ENCODE results near the gene KDM4F.
"Not testable (repeated sequence)": the region's sequence is repeated elsewhere in the genome, so short reads cannot be mapped to it uniquely, and the experiment has no call there.

Gene KDM4F

GRCh38 chr11:95035316-95035715, 13.9 kb upstream of the KDM4F start:
- no peak overlapping the region for H3K27ac ChIP-seq (ENCODE audit: low read depth, low read length)
- H3K27me3 ChIP-seq (ENCODE audit: insufficient read depth, low read length), result peaks cover 37% of the 10 kb centered on the region
- no peak overlapping the region for H2AFZ ChIP-seq (ENCODE audit: low read length, unreplicated experiment)
- no peaks in the 10 kb centered on the region for H3K79me2 ChIP-seq (ENCODE audit: control insufficient read depth, insufficient read depth, low read length, unreplicated experiment)
- no peaks in the 10 kb centered on the region for H3K4me1 ChIP-seq (ENCODE audit: control insufficient read depth, insufficient read depth, low read length, unreplicated experiment)
- H3K36me3 ChIP-seq (ENCODE audit: insufficient read depth, low read length), result no peaks in the 10 kb centered on the region
- no peak overlapping the region for H3K4me3 ChIP-seq (ENCODE audit: low read depth, low read length)

GRCh38 chr11:95037356-95038035, 11.7 kb upstream of the KDM4F start:
- not testable (repeated sequence) for H2AFZ ChIP-seq (ENCODE audit: low read length, unreplicated experiment); H3K36me3 ChIP-seq (ENCODE audit: insufficient read depth, low read length); H3K79me2 ChIP-seq (ENCODE audit: control insufficient read depth, insufficient read depth, low read length, unreplicated experiment); H3K4me1 ChIP-seq (ENCODE audit: control insufficient read depth, insufficient read depth, low read length, unreplicated experiment); H3K4me3 ChIP-seq (ENCODE audit: low read depth, low read length); H3K27ac ChIP-seq (ENCODE audit: low read depth, low read length)
- peaks cover 40% of the 10 kb centered on the region for H3K27me3 ChIP-seq (ENCODE audit: insufficient read depth, low read length)

GRCh38 chr11:95042239-95042638, 7.0 kb upstream of the KDM4F start:
- peaks cover 48% of the 10 kb centered on the region for H3K27me3 ChIP-seq (ENCODE audit: insufficient read depth, low read length)

GRCh38 chr11:95042906-95043305, 6.3 kb upstream of the KDM4F start:
- H3K4me1 ChIP-seq (ENCODE audit: control insufficient read depth, insufficient read depth, low read length, unreplicated experiment), result no peaks in the 10 kb centered on the region
- no peak overlapping the region for H3K27ac ChIP-seq (ENCODE audit: low read depth, low read length)
- H3K4me3 ChIP-seq (ENCODE audit: low read depth, low read length), result no peak overlapping the region
- no peaks in the 10 kb centered on the region for H3K36me3 ChIP-seq (ENCODE audit: insufficient read depth, low read length)
- H2AFZ ChIP-seq (ENCODE audit: low read length, unreplicated experiment), result no peak overlapping the region
- H3K79me2 ChIP-seq (ENCODE audit: control insufficient read depth, insufficient read depth, low read length, unreplicated experiment), result no peaks in the 10 kb centered on the region
- peaks cover 47% of the 10 kb centered on the region for H3K27me3 ChIP-seq (ENCODE audit: insufficient read depth, low read length)

More at GRCh38 chr11:95042239-95042638, 7.0 kb upstream of the KDM4F start:
- H3K27ac ChIP-seq (ENCODE audit: low read depth, low read length), result no peak overlapping the region
- no peaks in the 10 kb centered on the region for H3K36me3 ChIP-seq (ENCODE audit: insufficient read depth, low read length)
- H3K4me3 ChIP-seq (ENCODE audit: low read depth, low read length), result no peak overlapping the region
- no peak overlapping the region for H2AFZ ChIP-seq (ENCODE audit: low read length, unreplicated experiment)
- H3K4me1 ChIP-seq (ENCODE audit: control insufficient read depth, insufficient read depth, low read length, unreplicated experiment), result no peaks in the 10 kb centered on the region
- H3K79me2 ChIP-seq (ENCODE audit: control insufficient read depth, insufficient read depth, low read length, unreplicated experiment), result no peaks in the 10 kb centered on the region

- Histone ChIP-seq H2AFZ (ENCODE audit: low read length, unreplicated experiment) (no peak overlapping the region), H3K27ac (ENCODE audit: low read depth, low read length) (no peak overlapping the region), H3K27me3 (ENCODE audit: insufficient read depth, low read length) (peaks cover 52% of the 10 kb centered on the region), H3K4me3 (ENCODE audit: low read depth, low read length) (no peak overlapping the region), H3K4me1 (ENCODE audit: control insufficient read depth, insufficient read depth, low read length, unreplicated experiment) (no peaks in the 10 kb centered on the region), H3K79me2 (ENCODE audit: control insufficient read depth, insufficient read depth, low read length, unreplicated experiment) (no peaks in the 10 kb centered on the region), H3K36me3 (ENCODE audit: insufficient read depth, low read length) (no peaks in the 10 kb centered on the region)
These were observed 5.2 kb upstream of the KDM4F start for GRCh38 chr11:95044010-95044409.

- no peak overlapping the region for H3K27ac ChIP-seq (ENCODE audit: low read depth, low read length)
- no peaks in the 10 kb centered on the region for H3K79me2 ChIP-seq (ENCODE audit: control insufficient read depth, insufficient read depth, low read length, unreplicated experiment)
- H2AFZ ChIP-seq (ENCODE audit: low read length, unreplicated experiment), result no peak overlapping the region
- H3K36me3 ChIP-seq (ENCODE audit: insufficient read depth, low read length), result no peaks in the 10 kb centered on the region
- no peaks in the 10 kb centered on the region for H3K4me1 ChIP-seq (ENCODE audit: control insufficient read depth, insufficient read depth, low read length, unreplicated experiment)
- no peak overlapping the region for H3K4me3 ChIP-seq (ENCODE audit: low read depth, low read length)
- peaks cover 52% of the 10 kb centered on the region for H3K27me3 ChIP-seq (ENCODE audit: insufficient read depth, low read length)
These were observed 3.4 kb upstream of the KDM4F start for GRCh38 chr11:95045812-95046211.

- Histone ChIP-seq H3K36me3 (ENCODE audit: insufficient read depth, low read length) (no peaks in the 10 kb centered on the region), H3K4me1 (ENCODE audit: control insufficient read depth, insufficient read depth, low read length, unreplicated experiment) (no peaks in the 10 kb centered on the region), H3K27ac (ENCODE audit: low read depth, low read length) (no peak overlapping the region), H3K79me2 (ENCODE audit: control insufficient read depth, insufficient read depth, low read length, unreplicated experiment) (no peaks in the 10 kb centered on the region), H3K4me3 (ENCODE audit: low read depth, low read length) (no peak overlapping the region), H3K27me3 (ENCODE audit: insufficient read depth, low read length) (peaks cover 28% of the 10 kb centered on the region; the same call in 1 of the 2 replicates), H2AFZ (ENCODE audit: low read length, unreplicated experiment) (no peak overlapping the region)
These were observed 1.5 kb downstream of the KDM4F start for GRCh38 chr11:95050595-95051202.

GRCh38 chr11:95054356-95054755, 5.1 kb downstream of the KDM4F start:
- Histone ChIP-seq H3K4me1 (ENCODE audit: control insufficient read depth, insufficient read depth, low read length, unreplicated experiment) (no peaks in the 10 kb centered on the region), H2AFZ (ENCODE audit: low read length, unreplicated experiment) (no peak overlapping the region), H3K36me3 (ENCODE audit: insufficient read depth, low read length) (no peaks in the 10 kb centered on the region), H3K27me3 (ENCODE audit: insufficient read depth, low read length) (peaks cover 11% of the 10 kb centered on the region), H3K79me2 (ENCODE audit: control insufficient read depth, insufficient read depth, low read length, unreplicated experiment) (no peaks in the 10 kb centered on the region), H3K27ac (ENCODE audit: low read depth, low read length) (no peak overlapping the region), H3K4me3 (ENCODE audit: low read depth, low read length) (no peak overlapping the region)

GRCh38 chr11:95055283-95055897, 6.2 kb downstream of the KDM4F start:
- no peak overlapping the region for H3K4me3 ChIP-seq (ENCODE audit: low read depth, low read length)
- no peak overlapping the region for H2AFZ ChIP-seq (ENCODE audit: low read length, unreplicated experiment)
- H3K4me1 ChIP-seq (ENCODE audit: control insufficient read depth, insufficient read depth, low read length, unreplicated experiment), result no peaks in the 10 kb centered on the region
- H3K27me3 ChIP-seq (ENCODE audit: insufficient read depth, low read length), result peaks cover 14% of the 10 kb centered on the region
- H3K27ac ChIP-seq (ENCODE audit: low read depth, low read length), result no peak overlapping the region
- H3K36me3 ChIP-seq (ENCODE audit: insufficient read depth, low read length), result no peaks in the 10 kb centered on the region
- no peaks in the 10 kb centered on the region for H3K79me2 ChIP-seq (ENCODE audit: control insufficient read depth, insufficient read depth, low read length, unreplicated experiment)

- Histone ChIP-seq H3K27me3 (ENCODE audit: insufficient read depth, low read length) (peaks cover 22% of the 10 kb centered on the region), H3K36me3 (ENCODE audit: insufficient read depth, low read length) (no peaks in the 10 kb centered on the region), H3K27ac (ENCODE audit: low read depth, low read length) (no peak overlapping the region), H2AFZ (ENCODE audit: low read length, unreplicated experiment) (no peak overlapping the region), H3K79me2 (ENCODE audit: control insufficient read depth, insufficient read depth, low read length, unreplicated experiment) (no peaks in the 10 kb centered on the region), H3K4me1 (ENCODE audit: control insufficient read depth, insufficient read depth, low read length, unreplicated experiment) (no peaks in the 10 kb centered on the region), H3K4me3 (ENCODE audit: low read depth, low read length) (no peak overlapping the region)
These were observed 8.7 kb downstream of the KDM4F start for GRCh38 chr11:95057959-95058358.

GRCh38 chr11:95058621-95059020, 9.4 kb downstream of the KDM4F start:
- Histone ChIP-seq H3K27ac (ENCODE audit: low read depth, low read length) (no peak overlapping the region), H3K4me1 (ENCODE audit: control insufficient read depth, insufficient read depth, low read length, unreplicated experiment) (no peaks in the 10 kb centered on the region), H3K36me3 (ENCODE audit: insufficient read depth, low read length) (no peaks in the 10 kb centered on the region), H3K79me2 (ENCODE audit: control insufficient read depth, insufficient read depth, low read length, unreplicated experiment) (no peaks in the 10 kb centered on the region), H3K4me3 (ENCODE audit: low read depth, low read length) (no peak overlapping the region), H3K27me3 (ENCODE audit: insufficient read depth, low read length) (peaks cover 22% of the 10 kb centered on the region), H2AFZ (ENCODE audit: low read length, unreplicated experiment) (no peak overlapping the region)

Measured in ACC112 (cell line).